H9 (cell line): Measurements from ENCODE around the gene TRIM59. TPM values are rescaled to one million over a fixed set of nuclear protein-coding genes. Genes with fewer than 3 reads are reported as not detected.
A peak's percentile ranks its signal among the peaks of the same experiment; 100 is the strongest.

ENCODE experiments used
- DNase-seq: peaks from one replicate; pipeline ENCODE4 v3.0.0-alpha.2; 2017
- H2AFZ ChIP-seq: one replicate; pipeline ENCODE4 v1.6.1; 2013; ENCODE audit warnings: mild to moderate bottlenecking, low read length, control low read depth, moderate library complexity
- H2AK5ac ChIP-seq: 2 replicates; pipeline ENCODE4 v1.6.1; 2013; ENCODE audit warnings: low read length, control low read depth, mixed read lengths; ENCODE audit not compliant: insufficient read length
- H2BK120ac ChIP-seq: one replicate; pipeline ENCODE4 v1.6.1; 2013; ENCODE audit warnings: low read depth, mild to moderate bottlenecking, low read length, control low read depth, inconsistent platforms; ENCODE audit not compliant: poor library complexity, severe bottlenecking
- H2BK12ac ChIP-seq: 2 replicates; pipeline ENCODE4 v1.6.1; 2013; ENCODE audit warnings: low read length, control low read depth, mixed read lengths, low read depth; ENCODE audit not compliant: insufficient read length
- H2BK15ac ChIP-seq: 2 replicates; pipeline ENCODE4 v1.6.1; 2013; ENCODE audit warnings: low read depth, low read length, control low read depth
- H2BK20ac ChIP-seq: one replicate; pipeline ENCODE4 v1.6.1; 2013; ENCODE audit warnings: low read depth, mild to moderate bottlenecking, low read length, control low read depth, inconsistent platforms; ENCODE audit not compliant: poor library complexity, severe bottlenecking
- H2BK5ac ChIP-seq: 2 replicates; pipeline ENCODE4 v1.6.1; 2013; ENCODE audit warnings: low read length, control low read depth, mixed read lengths; ENCODE audit not compliant: insufficient read length
- H3K14ac ChIP-seq: 2 replicates; pipeline ENCODE4 v1.6.1; 2013; ENCODE audit warnings: low read length, control low read depth; ENCODE audit not compliant: insufficient read depth
- H3K18ac ChIP-seq: 2 replicates; pipeline ENCODE4 v1.6.1; 2013; ENCODE audit warnings: low read depth, mild to moderate bottlenecking, mixed read lengths, low read length, control low read depth; ENCODE audit not compliant: insufficient read length
- H3K23ac ChIP-seq: 2 replicates; pipeline ENCODE4 v1.6.1; 2013; ENCODE audit warnings: low read length, control low read depth, mixed read lengths, low read depth; ENCODE audit not compliant: insufficient read length
- H3K23me2 ChIP-seq: 2 replicates; pipeline ENCODE4 v1.6.1; 2013; ENCODE audit warnings: low read depth, mild to moderate bottlenecking, mixed read lengths, low read length, control low read depth; ENCODE audit not compliant: insufficient read length, poor library complexity, severe bottlenecking
- H3K27ac ChIP-seq: 2 replicates; pipeline ENCODE4 v1.5.1; 2013; ENCODE audit warnings: low read length, control low read depth, mixed read lengths, low read depth; ENCODE audit not compliant: insufficient read length
- H3K27me3 ChIP-seq: 2 replicates; pipeline ENCODE4 v1.6.1; 2013; ENCODE audit warnings: low read length, control low read depth, inconsistent platforms; ENCODE audit not compliant: insufficient read depth
- H3K4ac ChIP-seq: 2 replicates; pipeline ENCODE4 v1.6.1; 2013; ENCODE audit warnings: low read depth, mild to moderate bottlenecking, control low read depth, inconsistent platforms, low read length, moderate library complexity
- H3K4me1 ChIP-seq: 2 replicates; pipeline ENCODE4 v1.6.1; 2013; ENCODE audit warnings: low read length, control low read depth, inconsistent platforms; ENCODE audit not compliant: insufficient read depth
- H3K4me2 ChIP-seq: 2 replicates; pipeline ENCODE4 v1.6.1; 2013; ENCODE audit warnings: low read length, control low read depth, mixed read lengths; ENCODE audit not compliant: insufficient read length, insufficient read depth
- H3K56ac ChIP-seq: 2 replicates; pipeline ENCODE4 v1.6.1; 2013; ENCODE audit warnings: low read depth, mild to moderate bottlenecking, mixed read lengths, low read length, control low read depth; ENCODE audit not compliant: insufficient read length
- H3K79me1 ChIP-seq: 2 replicates; pipeline ENCODE4 v1.6.1; 2013; ENCODE audit warnings: low read depth, mild to moderate bottlenecking, moderate library complexity, low read length, control low read depth, inconsistent platforms; ENCODE audit not compliant: insufficient read depth, poor library complexity, severe bottlenecking
- H3K79me2 ChIP-seq: 2 replicates; pipeline ENCODE4 v1.6.1; 2013; ENCODE audit warnings: low read length, control low read depth, inconsistent platforms; ENCODE audit not compliant: insufficient read depth
- H3K9ac ChIP-seq: 2 replicates; pipeline ENCODE4 v1.6.1; 2013; ENCODE audit warnings: low read length, control low read depth, mixed read lengths; ENCODE audit not compliant: insufficient read length; ENCODE audit errors: extremely low read depth
- H3K9me3 ChIP-seq: one replicate; pipeline ENCODE4 v1.6.1; 2013; ENCODE audit warnings: low read depth, low read length, inconsistent platforms; ENCODE audit not compliant: control insufficient read depth
- H3T11ph ChIP-seq: one replicate; pipeline ENCODE4 v1.6.1; 2013; ENCODE audit warnings: mild to moderate bottlenecking, low read length, control low read depth, inconsistent platforms
- H4K20me1 ChIP-seq: one replicate; pipeline ENCODE4 v1.6.1; 2013; ENCODE audit not compliant: control insufficient read depth, insufficient read length, insufficient read depth
- H4K5ac ChIP-seq: 2 replicates; pipeline ENCODE4 v1.6.1; 2013; ENCODE audit warnings: low read depth, mild to moderate bottlenecking, mixed read lengths, low read length, control low read depth; ENCODE audit not compliant: insufficient read length
- H4K8ac ChIP-seq: replicated peaks from 2 replicates; pipeline ENCODE4 v1.6.1; 2013; ENCODE audit warnings: low read length, control low read depth, mixed read lengths, low read depth; ENCODE audit not compliant: insufficient read length
- H4K91ac ChIP-seq: 2 replicates; pipeline ENCODE4 v1.6.1; 2013; ENCODE audit warnings: low read depth, mild to moderate bottlenecking, moderate library complexity, mixed read lengths, low read length, control low read depth; ENCODE audit not compliant: insufficient read length
- H3K27ac Mint-ChIP-seq, 3 experiments: 2 replicates in 2 of 3; 3 replicates in 1 of 3; pipeline ENCODE4 v1.8.0; 2020 to 2021; ENCODE audit warnings: mixed read lengths in 3 of 3, mild to moderate bottlenecking in 1 of 3, moderate library complexity in 1 of 3
- H3K27me3 Mint-ChIP-seq: 2 replicates; pipeline ENCODE4 v1.8.0; 2021; ENCODE audit warnings: low read depth, mild to moderate bottlenecking, moderate library complexity, mixed read lengths
- H3K36me3 Mint-ChIP-seq, 3 experiments: 2 replicates in 2 of 3; 3 replicates in 1 of 3; pipeline ENCODE4 v1.8.0; 2020 to 2021; ENCODE audit warnings: low read depth in 3 of 3, mixed read lengths in 3 of 3; ENCODE audit not compliant: insufficient read depth in 1 of 3
- H3K4me1 Mint-ChIP-seq, 2 experiments: 2 replicates each; pipeline ENCODE4 v1.8.0; 2020; ENCODE audit warnings: mixed read lengths in 2 of 2
- H3K4me3 Mint-ChIP-seq, 2 experiments: 2 replicates in 1 of 2; 3 replicates in 1 of 2; pipeline ENCODE4 v1.8.0; 2020 to 2021; ENCODE audit warnings: mild to moderate bottlenecking in 2 of 2, mixed read lengths in 2 of 2, moderate library complexity in 1 of 2
- H3K9me3 Mint-ChIP-seq, 2 experiments: 2 replicates in 1 of 2; 3 replicates in 1 of 2; pipeline ENCODE4 v1.8.0; 2020; ENCODE audit warnings: mild to moderate bottlenecking in 2 of 2, mixed read lengths in 2 of 2, moderate library complexity in 1 of 2
- WGBS: extraction: QIAGEN DNeasy Blood & Tissue Kit; methylation state at CpG from one replicate; pipeline ENCODE4 v1.1.7; 2013; ENCODE audit warnings: missing lambda C conversion rate, low lambda C conversion rate, mixed read lengths; ENCODE audit not compliant: insufficient read length; ENCODE audit errors: extremely low coverage; 5-methylcytosine and 5-hydroxymethylcytosine counted together
- total RNA-seq: library from RNA; stranded (reverse); gene quantifications from 2 replicates; pipeline ENCODE4 v1.2.1, GENCODE V29; 2021
- TF ChIP-seq, protein P1 (sequence below): fragments of 200-600 bp; sonication (generic); conservative IDR thresholded peaks from 3 replicates; pipeline ENCODE4 v1.8.0; 2021; ENCODE audit warnings: antibody characterized with exemption, mild to moderate bottlenecking

The TRIM59 gene
- total RNA-seq, 1 experiment from 2014 or later, result 47.6 TPM

DNA sequence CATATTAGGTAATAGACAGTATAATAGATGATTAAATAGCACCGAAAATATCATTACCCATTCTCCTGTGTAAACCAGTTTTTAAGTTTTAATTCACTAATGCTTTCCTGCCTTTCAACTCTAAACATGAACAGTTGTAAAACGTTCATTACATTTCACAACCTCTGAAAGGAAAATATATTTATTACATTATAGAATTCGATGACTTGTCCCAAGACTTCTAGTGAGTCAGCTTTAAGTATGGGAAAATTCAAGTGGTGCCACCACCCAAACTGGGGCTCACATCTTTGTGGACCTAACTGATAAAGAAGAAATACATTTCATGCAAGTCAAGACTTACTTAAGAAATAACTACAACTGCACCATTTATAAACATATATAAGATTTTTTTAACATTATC, 2.0 kb downstream of the TRIM59 start:
- Histone ChIP-seq H2BK120ac (no peak overlapping the region), H3K9me3 (no peaks in the 10 kb centered on the region), H4K8ac (no peak overlapping the region), H2AFZ (no peak overlapping the region), H3K18ac (no peak overlapping the region), H2AK5ac (no peak overlapping the region), H2BK12ac (no peak overlapping the region), H4K5ac (no peak overlapping the region), H3K23me2 (peaks cover 8% of the 10 kb centered on the region), H3K27me3 (no peaks in the 10 kb centered on the region), H4K91ac (no peak overlapping the region), H3K79me2 (peaks cover 30% of the 10 kb centered on the region; the same call in 1 of the 2 replicates), H2BK5ac (no peak overlapping the region), H3K23ac (no peak overlapping the region), H3K27ac (no peak overlapping the region), H3K14ac (no peak overlapping the region), H3K4me1 (no peaks in the 10 kb centered on the region), H3K4ac (no peak overlapping the region), H3K79me1 (no peaks in the 10 kb centered on the region), H4K20me1 (no peaks in the 10 kb centered on the region), H3K4me2 (no peak overlapping the region), H3K9ac (no peak overlapping the region), H2BK15ac (no peak overlapping the region), H2BK20ac (no peak overlapping the region), H3T11ph (no peak overlapping the region), H3K56ac (no peak overlapping the region)
- TF ChIP-seq, protein P1, sequence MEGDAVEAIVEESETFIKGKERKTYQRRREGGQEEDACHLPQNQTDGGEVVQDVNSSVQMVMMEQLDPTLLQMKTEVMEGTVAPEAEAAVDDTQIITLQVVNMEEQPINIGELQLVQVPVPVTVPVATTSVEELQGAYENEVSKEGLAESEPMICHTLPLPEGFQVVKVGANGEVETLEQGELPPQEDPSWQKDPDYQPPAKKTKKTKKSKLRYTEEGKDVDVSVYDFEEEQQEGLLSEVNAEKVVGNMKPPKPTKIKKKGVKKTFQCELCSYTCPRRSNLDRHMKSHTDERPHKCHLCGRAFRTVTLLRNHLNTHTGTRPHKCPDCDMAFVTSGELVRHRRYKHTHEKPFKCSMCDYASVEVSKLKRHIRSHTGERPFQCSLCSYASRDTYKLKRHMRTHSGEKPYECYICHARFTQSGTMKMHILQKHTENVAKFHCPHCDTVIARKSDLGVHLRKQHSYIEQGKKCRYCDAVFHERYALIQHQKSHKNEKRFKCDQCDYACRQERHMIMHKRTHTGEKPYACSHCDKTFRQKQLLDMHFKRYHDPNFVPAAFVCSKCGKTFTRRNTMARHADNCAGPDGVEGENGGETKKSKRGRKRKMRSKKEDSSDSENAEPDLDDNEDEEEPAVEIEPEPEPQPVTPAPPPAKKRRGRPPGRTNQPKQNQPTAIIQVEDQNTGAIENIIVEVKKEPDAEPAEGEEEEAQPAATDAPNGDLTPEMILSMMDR, result no peak
- Mint-ChIP-seq H3K4me3 (peak overlapping the region; percentile 96 to 97), H3K9me3 (peaks cover 0 to 14% of the 10 kb centered on the region in 2 experiments; a peak in 2 of 5 replicates), H3K4me1 (peaks cover 21 to 33% of the 10 kb centered on the region in 2 experiments), H3K27ac (no peak overlapping the region), H3K36me3 (peaks cover 39 to 56% (median 41%) of the 10 kb centered on the region in 3 experiments), H3K27me3 (no peaks in the 10 kb centered on the region; the same call in 1 of the 2 replicates)
- no peak for DNase-seq
- WGBS, result no CpG with 5 or more reads among the region's 3 CpGs
